DOHH2 (cell line): ENCODE results near the gene NYNRIN.

Experiments
- H3F3A ChIP-seq: fragments of 200-600 bp; sonication (generic), shearing (Covaris generic); 2 replicates; pipeline ENCODE4 v1.6.0; 2016; ENCODE audit warnings: antibody characterized with exemption, mild to moderate bottlenecking; ENCODE audit not compliant: control insufficient read depth, insufficient read depth
- H3K27ac ChIP-seq: fragments of 200-600 bp; sonication (generic); 2 replicates; pipeline ENCODE4 v1.5.1; 2014; ENCODE audit warnings: low read depth, mild to moderate bottlenecking, low read length, moderate library complexity
- H3K27me3 ChIP-seq: fragments of 200-600 bp; sonication (generic); 2 replicates; pipeline ENCODE4 v1.6.1; 2014; ENCODE audit warnings: mild to moderate bottlenecking, low read length, mixed read lengths; ENCODE audit not compliant: control insufficient read depth
- H3K36me3 ChIP-seq: fragments of 200-600 bp; sonication (generic); 2 replicates; pipeline ENCODE4 v1.6.1; 2014; ENCODE audit warnings: mild to moderate bottlenecking, low read length, moderate library complexity, mixed read lengths; ENCODE audit not compliant: control insufficient read depth
- H3K4me1 ChIP-seq: fragments of 200-600 bp; sonication (generic); 2 replicates; pipeline ENCODE4 v1.6.1; 2014; ENCODE audit warnings: mild to moderate bottlenecking, low read length, mixed read lengths; ENCODE audit not compliant: control insufficient read depth
- H3K4me2 ChIP-seq: fragments of 200-600 bp; sonication (generic); 2 replicates; pipeline ENCODE4 v1.6.0; 2014; ENCODE audit warnings: mild to moderate bottlenecking, low read length, moderate library complexity
- H3K4me3 ChIP-seq: fragments of 200-600 bp; sonication (generic); 2 replicates; pipeline ENCODE4 v1.5.1; 2014; ENCODE audit warnings: mild to moderate bottlenecking, low read length, mixed read lengths
- H3K79me2 ChIP-seq: fragments of 200-600 bp; sonication (generic); 2 replicates; pipeline ENCODE4 v1.6.1; 2014; ENCODE audit warnings: mild to moderate bottlenecking, low read length, mixed read lengths; ENCODE audit not compliant: control insufficient read depth
- H3K9me2 ChIP-seq: fragments of 200-600 bp; sonication (generic); replicated peaks from 2 replicates; pipeline ENCODE4 v1.6.1; 2014; ENCODE audit warnings: mild to moderate bottlenecking, low read length, mixed read lengths; ENCODE audit not compliant: control insufficient read depth
- H3K9me3 ChIP-seq: fragments of 200-600 bp; sonication (generic); 2 replicates; pipeline ENCODE4 v1.6.1; 2014; ENCODE audit warnings: antibody characterized with exemption, low read length, mixed read lengths; ENCODE audit not compliant: control insufficient read depth, insufficient read depth
- H4K20me1 ChIP-seq: fragments of 200-600 bp; sonication (generic); 2 replicates; pipeline ENCODE4 v1.6.0; 2014; ENCODE audit warnings: low read depth, mild to moderate bottlenecking, antibody characterized with exemption, low read length, moderate library complexity; ENCODE audit not compliant: control insufficient read depth, insufficient read depth
- EZH2phosphoT487 ChIP-seq: fragments of 200-600 bp; sonication (generic); IDR thresholded peaks from 2 replicates; pipeline ENCODE4 v1.6.1; 2017; ENCODE audit warnings: borderline replicate concordance, mild to moderate bottlenecking, antibody characterized with exemption, low read length, moderate library complexity, mixed read lengths
- TF ChIP-seq, protein P1 (sequence below): fragments of 200-600 bp; sonication (generic); IDR thresholded peaks from one replicate; pipeline ENCODE4 v1.5.1; 2014; ENCODE audit warnings: antibody characterized with exemption, mild to moderate bottlenecking, low read depth, low read length; ENCODE audit not compliant: poor library complexity, severe bottlenecking

Gene NYNRIN

GRCh38 chr14:24422694-24423601, 24.1 kb downstream of the NYNRIN start:
- Histone ChIP-seq H3K4me3 (no peak overlapping the region), H3K9me2 (no peaks in the 10 kb centered on the region), H3F3A (no peaks in the 10 kb centered on the region), H3K4me1 (peaks cover 31% of the 10 kb centered on the region), H3K36me3 (no peaks in the 10 kb centered on the region), H3K27ac (no peak overlapping the region), H4K20me1 (no peaks in the 10 kb centered on the region), H3K27me3 (0 out of 2 replicates have a peak, but pooled peaks cover 2% of the 10 kb centered on the region), H3K79me2 (no peaks in the 10 kb centered on the region), H3K9me3 (no peaks in the 10 kb centered on the region), H3K4me2 (no peak overlapping the region)
- no peak for TF ChIP-seq EZH2phosphoT487
- TF ChIP-seq, protein P1, sequence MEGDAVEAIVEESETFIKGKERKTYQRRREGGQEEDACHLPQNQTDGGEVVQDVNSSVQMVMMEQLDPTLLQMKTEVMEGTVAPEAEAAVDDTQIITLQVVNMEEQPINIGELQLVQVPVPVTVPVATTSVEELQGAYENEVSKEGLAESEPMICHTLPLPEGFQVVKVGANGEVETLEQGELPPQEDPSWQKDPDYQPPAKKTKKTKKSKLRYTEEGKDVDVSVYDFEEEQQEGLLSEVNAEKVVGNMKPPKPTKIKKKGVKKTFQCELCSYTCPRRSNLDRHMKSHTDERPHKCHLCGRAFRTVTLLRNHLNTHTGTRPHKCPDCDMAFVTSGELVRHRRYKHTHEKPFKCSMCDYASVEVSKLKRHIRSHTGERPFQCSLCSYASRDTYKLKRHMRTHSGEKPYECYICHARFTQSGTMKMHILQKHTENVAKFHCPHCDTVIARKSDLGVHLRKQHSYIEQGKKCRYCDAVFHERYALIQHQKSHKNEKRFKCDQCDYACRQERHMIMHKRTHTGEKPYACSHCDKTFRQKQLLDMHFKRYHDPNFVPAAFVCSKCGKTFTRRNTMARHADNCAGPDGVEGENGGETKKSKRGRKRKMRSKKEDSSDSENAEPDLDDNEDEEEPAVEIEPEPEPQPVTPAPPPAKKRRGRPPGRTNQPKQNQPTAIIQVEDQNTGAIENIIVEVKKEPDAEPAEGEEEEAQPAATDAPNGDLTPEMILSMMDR: no peak

GRCh38 chr14:24425704-24426103, 26.9 kb downstream of the NYNRIN start:
- H3K4me2 ChIP-seq: peak overlapping the region; percentile 23

GRCh38 chr14:24426150-24426911, 27.5 kb downstream of the NYNRIN start:
- H3K27ac ChIP-seq: no peak overlapping the region
- peaks cover 13% of the 10 kb centered on the region for H3K79me2 ChIP-seq
- TF ChIP-seq, protein P1: no peak
- no peak for TF ChIP-seq EZH2phosphoT487
- H3K4me1 ChIP-seq: peaks cover 48% of the 10 kb centered on the region
- H4K20me1 ChIP-seq: peaks cover 1% of the 10 kb centered on the region; the same call in 1 of the 2 replicates
- no peak overlapping the region for H3K4me3 ChIP-seq
- no peaks in the 10 kb centered on the region for H3K9me3 ChIP-seq
- peaks cover 4% of the 10 kb centered on the region for H3K36me3 ChIP-seq
- no peaks in the 10 kb centered on the region for H3K9me2 ChIP-seq
- no peaks in the 10 kb centered on the region for H3K27me3 ChIP-seq
- H3F3A ChIP-seq: no peaks in the 10 kb centered on the region
- H3K4me2 ChIP-seq: peak overlapping the region; percentile 23

More at GRCh38 chr14:24425704-24426103, 26.9 kb downstream of the NYNRIN start:
- no peak for TF ChIP-seq EZH2phosphoT487
- TF ChIP-seq, protein P1: no peak
- no peaks in the 10 kb centered on the region for H3F3A ChIP-seq
- no peak overlapping the region for H3K27ac ChIP-seq
- peaks cover 7% of the 10 kb centered on the region for H3K79me2 ChIP-seq
- no peak overlapping the region for H3K4me3 ChIP-seq
- H3K9me2 ChIP-seq: no peaks in the 10 kb centered on the region
- no peaks in the 10 kb centered on the region for H3K36me3 ChIP-seq
- peaks cover 42% of the 10 kb centered on the region for H3K4me1 ChIP-seq
- no peaks in the 10 kb centered on the region for H3K9me3 ChIP-seq
- H4K20me1 ChIP-seq: no peaks in the 10 kb centered on the region
- H3K27me3 ChIP-seq: no peaks in the 10 kb centered on the region
